Loucy (cell line): ENCODE results near the gene MACROD2.

Source experiments
- H2AFZ ChIP-seq: fragments of 200-600 bp; sonication (generic); 2 replicates; pipeline ENCODE4 v1.6.0; 2016; ENCODE audit warnings: antibody characterized with exemption, mild to moderate bottlenecking, low read length, moderate library complexity
- H3F3A ChIP-seq: fragments of 200-600 bp; 2 replicates; pipeline ENCODE4 v1.6.0; 2016; ENCODE audit warnings: antibody characterized with exemption, low read depth, mild to moderate bottlenecking
- H3K27me3 ChIP-seq: fragments of 200-600 bp; sonication (generic); 2 replicates; pipeline ENCODE4 v1.6.1; 2014; ENCODE audit warnings: low read length, mild to moderate bottlenecking; ENCODE audit not compliant: insufficient read depth, poor library complexity, severe bottlenecking
- H3K36me3 ChIP-seq: fragments of 200-600 bp; sonication (generic); 2 replicates; pipeline ENCODE4 v1.6.1; 2016; ENCODE audit warnings: low read length; ENCODE audit not compliant: insufficient read depth
- H3K4me1 ChIP-seq: fragments of 200-600 bp; sonication (generic); 2 replicates; pipeline ENCODE4 v1.5.1; 2014; ENCODE audit warnings: low read length, mild to moderate bottlenecking; ENCODE audit not compliant: insufficient read depth, poor library complexity, severe bottlenecking
- H3K4me2 ChIP-seq: fragments of 200-600 bp; sonication (generic); 2 replicates; pipeline ENCODE4 v1.6.0; 2014; ENCODE audit warnings: antibody characterized with exemption, low read length, low read depth, mild to moderate bottlenecking; ENCODE audit not compliant: poor library complexity, severe bottlenecking
- H3K4me3 ChIP-seq: fragments of 200-600 bp; sonication (generic); 2 replicates; pipeline ENCODE4 v1.5.1; 2014; ENCODE audit warnings: low read length, mild to moderate bottlenecking, mixed read lengths; ENCODE audit not compliant: poor library complexity, severe bottlenecking
- H3K79me2 ChIP-seq: fragments of 200-600 bp; sonication (generic); 2 replicates; pipeline ENCODE4 v1.6.1; 2014; ENCODE audit warnings: low read length; ENCODE audit not compliant: insufficient read depth
- H3K9ac ChIP-seq: fragments of 200-600 bp; sonication (generic); 2 replicates; pipeline ENCODE4 v1.6.0; 2014; ENCODE audit warnings: mild to moderate bottlenecking, low read depth, low read length, moderate library complexity; ENCODE audit not compliant: poor library complexity, severe bottlenecking
- H3K9me2 ChIP-seq: fragments of 200-600 bp; sonication (generic); replicated peaks from 2 replicates; pipeline ENCODE4 v1.6.1; 2016; ENCODE audit warnings: low read depth, low read length, mixed read lengths
- H3K9me3 ChIP-seq: fragments of 200-600 bp; sonication (generic); 2 replicates; pipeline ENCODE4 v1.6.1; 2014; ENCODE audit warnings: mild to moderate bottlenecking, antibody characterized with exemption, low read length, low read depth; ENCODE audit not compliant: insufficient read depth
- H4K20me1 ChIP-seq: fragments of 200-600 bp; sonication (generic); 2 replicates; pipeline ENCODE4 v1.6.0; 2014; ENCODE audit warnings: antibody characterized with exemption, low read length, mild to moderate bottlenecking; ENCODE audit not compliant: insufficient read depth, poor library complexity, severe bottlenecking
- EZH2phosphoT487 ChIP-seq: fragments of 200-600 bp; IDR thresholded peaks from 2 replicates; pipeline ENCODE4 v1.6.1; 2018; ENCODE audit warnings: antibody characterized with exemption, mild to moderate bottlenecking, moderate library complexity, borderline replicate concordance
- TF ChIP-seq, protein P1 (sequence below): fragments of 200-600 bp; sonication (generic); conservative IDR thresholded peaks from 2 replicates; pipeline ENCODE4 v1.5.1; 2014; ENCODE audit warnings: mild to moderate bottlenecking, antibody characterized with exemption, low read length

MACROD2 gene

DNA sequence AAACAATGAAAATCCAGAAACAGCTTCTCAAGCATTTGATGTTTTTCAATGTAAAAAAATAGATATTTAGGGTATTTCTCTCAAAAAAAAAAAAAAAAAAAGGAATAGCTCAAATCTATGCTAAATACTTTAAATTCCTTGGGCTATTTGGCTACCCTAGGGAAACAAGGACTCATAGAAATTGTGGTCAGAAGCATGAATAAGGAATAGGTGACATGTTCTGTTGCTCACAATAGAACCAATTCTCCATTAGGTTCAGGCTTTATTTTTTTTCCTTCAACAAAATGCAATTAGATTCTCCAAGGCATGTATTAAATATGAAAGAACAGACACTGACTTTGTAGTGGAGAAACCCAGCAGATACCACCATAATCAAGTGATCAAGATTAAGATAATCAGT lies 1246.4 kb downstream of the MACROD2 start:
- H3K36me3 ChIP-seq, result no peaks in the 10 kb centered on the region
- H3K4me2 ChIP-seq, result no peak overlapping the region
- H3K4me3 ChIP-seq, result no peak overlapping the region
- H3F3A ChIP-seq, result no peaks in the 10 kb centered on the region
- H3K9me2 ChIP-seq, result no peaks in the 10 kb centered on the region
- H3K4me1 ChIP-seq, result no peaks in the 10 kb centered on the region
- H2AFZ ChIP-seq, result no peak overlapping the region
- H4K20me1 ChIP-seq, result no peaks in the 10 kb centered on the region
- H3K27me3 ChIP-seq, result no peaks in the 10 kb centered on the region
- H3K9ac ChIP-seq, result no peak overlapping the region
- TF ChIP-seq, protein P1, sequence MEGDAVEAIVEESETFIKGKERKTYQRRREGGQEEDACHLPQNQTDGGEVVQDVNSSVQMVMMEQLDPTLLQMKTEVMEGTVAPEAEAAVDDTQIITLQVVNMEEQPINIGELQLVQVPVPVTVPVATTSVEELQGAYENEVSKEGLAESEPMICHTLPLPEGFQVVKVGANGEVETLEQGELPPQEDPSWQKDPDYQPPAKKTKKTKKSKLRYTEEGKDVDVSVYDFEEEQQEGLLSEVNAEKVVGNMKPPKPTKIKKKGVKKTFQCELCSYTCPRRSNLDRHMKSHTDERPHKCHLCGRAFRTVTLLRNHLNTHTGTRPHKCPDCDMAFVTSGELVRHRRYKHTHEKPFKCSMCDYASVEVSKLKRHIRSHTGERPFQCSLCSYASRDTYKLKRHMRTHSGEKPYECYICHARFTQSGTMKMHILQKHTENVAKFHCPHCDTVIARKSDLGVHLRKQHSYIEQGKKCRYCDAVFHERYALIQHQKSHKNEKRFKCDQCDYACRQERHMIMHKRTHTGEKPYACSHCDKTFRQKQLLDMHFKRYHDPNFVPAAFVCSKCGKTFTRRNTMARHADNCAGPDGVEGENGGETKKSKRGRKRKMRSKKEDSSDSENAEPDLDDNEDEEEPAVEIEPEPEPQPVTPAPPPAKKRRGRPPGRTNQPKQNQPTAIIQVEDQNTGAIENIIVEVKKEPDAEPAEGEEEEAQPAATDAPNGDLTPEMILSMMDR, result no peak
- TF ChIP-seq EZH2phosphoT487, result no peak
- no peaks in the 10 kb centered on the region for H3K9me3 ChIP-seq
- no peaks in the 10 kb centered on the region for H3K79me2 ChIP-seq

DNA sequence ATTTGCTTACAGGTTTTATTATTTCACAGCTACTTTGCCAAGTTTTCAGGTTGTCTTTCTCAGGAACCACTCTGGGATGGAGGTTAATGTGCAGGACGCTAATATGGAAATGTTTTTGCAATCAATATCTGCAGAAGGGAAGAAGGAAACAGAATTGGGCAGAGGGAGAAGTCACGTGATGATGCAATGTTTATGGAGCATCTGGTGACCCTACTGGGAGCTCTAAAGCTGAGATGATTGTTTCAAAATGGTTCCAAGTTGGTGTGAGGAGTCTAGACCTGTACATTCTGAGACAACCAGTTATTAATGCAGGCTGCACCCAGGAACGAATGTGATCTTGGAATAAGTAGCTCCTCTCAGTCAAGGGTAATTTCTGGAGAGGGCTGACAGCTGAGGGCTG lies 1247.5 kb downstream of the MACROD2 start:
- H3K4me1 ChIP-seq, result no peaks in the 10 kb centered on the region
- no peaks in the 10 kb centered on the region for H3K27me3 ChIP-seq
- no peaks in the 10 kb centered on the region for H3K9me3 ChIP-seq
- no peak overlapping the region for H2AFZ ChIP-seq
- H4K20me1 ChIP-seq, result no peaks in the 10 kb centered on the region
- no peaks in the 10 kb centered on the region for H3K9me2 ChIP-seq
- no peak overlapping the region for H3K4me2 ChIP-seq
- H3K79me2 ChIP-seq, result no peaks in the 10 kb centered on the region
- TF ChIP-seq, protein P1, result no peak
- TF ChIP-seq EZH2phosphoT487, result no peak
- H3K36me3 ChIP-seq, result no peaks in the 10 kb centered on the region
- no peak overlapping the region for H3K9ac ChIP-seq
- H3F3A ChIP-seq, result no peaks in the 10 kb centered on the region
- H3K4me3 ChIP-seq, result no peak overlapping the region

DNA sequence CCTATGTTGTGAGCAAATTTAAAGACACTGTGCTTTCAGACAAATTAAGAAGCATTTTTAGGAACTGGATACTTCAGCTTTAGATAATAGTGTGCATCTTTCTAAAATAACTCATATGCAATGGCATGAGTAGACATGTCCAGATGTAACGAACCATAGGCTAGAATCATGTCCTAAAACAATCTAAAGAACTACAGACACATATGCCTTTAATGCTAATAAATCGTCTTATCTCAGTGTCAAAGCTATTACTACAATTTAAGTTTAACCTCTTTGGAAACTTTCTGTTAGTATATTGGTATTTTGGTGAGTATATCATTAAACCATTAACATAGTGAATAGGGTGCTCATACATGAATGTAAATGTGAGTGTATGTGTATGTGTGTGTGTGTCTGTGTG lies 1250.6 kb downstream of the MACROD2 start:
- H4K20me1 ChIP-seq, result no peaks in the 10 kb centered on the region
- TF ChIP-seq, protein P1, result no peak
- TF ChIP-seq EZH2phosphoT487, result no peak
- no peak overlapping the region for H3K4me3 ChIP-seq
- no peak overlapping the region for H3K9ac ChIP-seq
- H3K4me2 ChIP-seq, result no peak overlapping the region
- H3K27me3 ChIP-seq, result no peaks in the 10 kb centered on the region
- no peaks in the 10 kb centered on the region for H3K36me3 ChIP-seq
- H2AFZ ChIP-seq, result no peak overlapping the region
- no peaks in the 10 kb centered on the region for H3K79me2 ChIP-seq
- H3K9me2 ChIP-seq, result no peaks in the 10 kb centered on the region
- H3F3A ChIP-seq, result no peaks in the 10 kb centered on the region
- no peaks in the 10 kb centered on the region for H3K9me3 ChIP-seq
- no peaks in the 10 kb centered on the region for H3K4me1 ChIP-seq
